SU-DHL-6 (cell line): ENCODE measurements around the gene HEATR1.

Source experiments
- EZH2phosphoT487 ChIP-seq: fragments of 200-600 bp; sonication (generic), shearing (Covaris generic); conservative IDR thresholded peaks from 2 replicates; pipeline ENCODE4 v1.6.1; 2018; ENCODE audit warnings: mild to moderate bottlenecking, antibody characterized with exemption, low read length, moderate library complexity, mixed read lengths
- TF ChIP-seq, protein P1 (sequence below): fragments of 200-600 bp; sonication (generic); IDR thresholded peaks from one replicate; pipeline ENCODE4 v1.5.1; 2017; ENCODE audit warnings: antibody characterized with exemption, mild to moderate bottlenecking, low read length, moderate library complexity; ENCODE audit not compliant: insufficient read depth, poor library complexity, severe bottlenecking

- TF ChIP-seq, protein P1, sequence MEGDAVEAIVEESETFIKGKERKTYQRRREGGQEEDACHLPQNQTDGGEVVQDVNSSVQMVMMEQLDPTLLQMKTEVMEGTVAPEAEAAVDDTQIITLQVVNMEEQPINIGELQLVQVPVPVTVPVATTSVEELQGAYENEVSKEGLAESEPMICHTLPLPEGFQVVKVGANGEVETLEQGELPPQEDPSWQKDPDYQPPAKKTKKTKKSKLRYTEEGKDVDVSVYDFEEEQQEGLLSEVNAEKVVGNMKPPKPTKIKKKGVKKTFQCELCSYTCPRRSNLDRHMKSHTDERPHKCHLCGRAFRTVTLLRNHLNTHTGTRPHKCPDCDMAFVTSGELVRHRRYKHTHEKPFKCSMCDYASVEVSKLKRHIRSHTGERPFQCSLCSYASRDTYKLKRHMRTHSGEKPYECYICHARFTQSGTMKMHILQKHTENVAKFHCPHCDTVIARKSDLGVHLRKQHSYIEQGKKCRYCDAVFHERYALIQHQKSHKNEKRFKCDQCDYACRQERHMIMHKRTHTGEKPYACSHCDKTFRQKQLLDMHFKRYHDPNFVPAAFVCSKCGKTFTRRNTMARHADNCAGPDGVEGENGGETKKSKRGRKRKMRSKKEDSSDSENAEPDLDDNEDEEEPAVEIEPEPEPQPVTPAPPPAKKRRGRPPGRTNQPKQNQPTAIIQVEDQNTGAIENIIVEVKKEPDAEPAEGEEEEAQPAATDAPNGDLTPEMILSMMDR, result no peak
- TF ChIP-seq EZH2phosphoT487, result no peak
Measured at GRCh38 chr1:236530286-236530685, 74.0 kb downstream of the HEATR1 start.
